ENCODE results near the gene SUPT3H.

DNA sequence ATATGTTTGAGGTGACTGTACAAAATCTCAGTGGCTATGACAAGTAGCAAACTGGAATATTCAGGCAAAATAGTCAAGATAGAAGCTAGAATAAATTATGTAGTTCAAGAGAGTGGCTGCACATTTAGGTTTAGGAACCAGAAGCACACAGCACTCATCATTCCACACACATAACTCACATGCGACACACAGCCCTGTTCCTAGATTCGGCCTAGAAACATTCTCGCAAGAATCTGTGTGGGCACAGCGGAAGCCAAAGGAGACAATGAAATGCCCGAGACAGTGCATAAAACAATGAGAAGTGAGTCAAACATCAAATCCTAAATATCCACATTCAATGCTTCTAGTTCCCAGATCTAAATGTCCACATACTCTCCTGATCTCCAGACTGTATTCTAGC lies 9.5 kb upstream of the SUPT3H start:
- TF ChIP-seq, protein P1, sequence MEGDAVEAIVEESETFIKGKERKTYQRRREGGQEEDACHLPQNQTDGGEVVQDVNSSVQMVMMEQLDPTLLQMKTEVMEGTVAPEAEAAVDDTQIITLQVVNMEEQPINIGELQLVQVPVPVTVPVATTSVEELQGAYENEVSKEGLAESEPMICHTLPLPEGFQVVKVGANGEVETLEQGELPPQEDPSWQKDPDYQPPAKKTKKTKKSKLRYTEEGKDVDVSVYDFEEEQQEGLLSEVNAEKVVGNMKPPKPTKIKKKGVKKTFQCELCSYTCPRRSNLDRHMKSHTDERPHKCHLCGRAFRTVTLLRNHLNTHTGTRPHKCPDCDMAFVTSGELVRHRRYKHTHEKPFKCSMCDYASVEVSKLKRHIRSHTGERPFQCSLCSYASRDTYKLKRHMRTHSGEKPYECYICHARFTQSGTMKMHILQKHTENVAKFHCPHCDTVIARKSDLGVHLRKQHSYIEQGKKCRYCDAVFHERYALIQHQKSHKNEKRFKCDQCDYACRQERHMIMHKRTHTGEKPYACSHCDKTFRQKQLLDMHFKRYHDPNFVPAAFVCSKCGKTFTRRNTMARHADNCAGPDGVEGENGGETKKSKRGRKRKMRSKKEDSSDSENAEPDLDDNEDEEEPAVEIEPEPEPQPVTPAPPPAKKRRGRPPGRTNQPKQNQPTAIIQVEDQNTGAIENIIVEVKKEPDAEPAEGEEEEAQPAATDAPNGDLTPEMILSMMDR (IDR thresholded peaks at IDR 0.05) = no peak
- no peak for TF ChIP-seq EP300 (IDR thresholded peaks at IDR 0.05; ENCODE audit: low read depth)
- no peak for TF ChIP-seq POLR2A (IDR thresholded peaks at IDR 0.05)

Measured in transverse colon (tissue), 3 donors.